Fibroblast of pulmonary artery (primary cell): ENCODE measurements around the gene CLDN14.

Experiments used
- DNase-seq: peaks from one replicate; pipeline ENCODE4 v3.0.0-alpha.2; 2010; ENCODE audit warnings: low read depth
- H3K4me3 ChIP-seq: replicated peaks from 2 replicates; pipeline ENCODE4 v1.5.1; 2011; ENCODE audit warnings: low read depth, mild to moderate bottlenecking, control low read depth, low read length, moderate library complexity
- TF ChIP-seq, protein P1 (sequence below): IDR thresholded peaks from 2 replicates; pipeline ENCODE4 v1.5.1; 2011; ENCODE audit warnings: mild to moderate bottlenecking, control low read depth, low read length, inconsistent platforms; ENCODE audit errors: missing control alignments

The CLDN14 gene

DNA sequence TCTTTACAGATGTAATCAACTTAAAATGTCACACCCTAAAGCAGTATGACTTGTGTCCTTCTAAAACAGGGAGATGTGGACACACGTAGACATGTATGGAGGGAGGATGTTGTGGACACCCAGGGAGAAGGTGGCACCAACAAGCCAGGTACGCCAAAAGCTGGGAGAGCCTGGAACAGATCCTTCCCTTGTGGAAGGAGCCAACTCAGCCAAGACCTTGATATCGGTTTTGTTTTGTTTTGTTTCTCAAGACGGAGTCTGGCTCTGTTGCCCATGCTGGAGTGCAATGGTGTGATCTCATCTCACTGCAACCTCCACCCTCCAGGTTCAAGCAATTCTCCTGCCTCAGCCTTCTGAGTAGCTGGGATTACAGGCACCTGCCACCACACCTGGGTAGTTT lies 49.1 kb downstream of the CLDN14 start:
- peak; percentile 48 for DNase-seq
- H3K4me3 ChIP-seq: peak overlapping the region; percentile 50
- TF ChIP-seq, protein P1, sequence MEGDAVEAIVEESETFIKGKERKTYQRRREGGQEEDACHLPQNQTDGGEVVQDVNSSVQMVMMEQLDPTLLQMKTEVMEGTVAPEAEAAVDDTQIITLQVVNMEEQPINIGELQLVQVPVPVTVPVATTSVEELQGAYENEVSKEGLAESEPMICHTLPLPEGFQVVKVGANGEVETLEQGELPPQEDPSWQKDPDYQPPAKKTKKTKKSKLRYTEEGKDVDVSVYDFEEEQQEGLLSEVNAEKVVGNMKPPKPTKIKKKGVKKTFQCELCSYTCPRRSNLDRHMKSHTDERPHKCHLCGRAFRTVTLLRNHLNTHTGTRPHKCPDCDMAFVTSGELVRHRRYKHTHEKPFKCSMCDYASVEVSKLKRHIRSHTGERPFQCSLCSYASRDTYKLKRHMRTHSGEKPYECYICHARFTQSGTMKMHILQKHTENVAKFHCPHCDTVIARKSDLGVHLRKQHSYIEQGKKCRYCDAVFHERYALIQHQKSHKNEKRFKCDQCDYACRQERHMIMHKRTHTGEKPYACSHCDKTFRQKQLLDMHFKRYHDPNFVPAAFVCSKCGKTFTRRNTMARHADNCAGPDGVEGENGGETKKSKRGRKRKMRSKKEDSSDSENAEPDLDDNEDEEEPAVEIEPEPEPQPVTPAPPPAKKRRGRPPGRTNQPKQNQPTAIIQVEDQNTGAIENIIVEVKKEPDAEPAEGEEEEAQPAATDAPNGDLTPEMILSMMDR: no peak

DNA sequence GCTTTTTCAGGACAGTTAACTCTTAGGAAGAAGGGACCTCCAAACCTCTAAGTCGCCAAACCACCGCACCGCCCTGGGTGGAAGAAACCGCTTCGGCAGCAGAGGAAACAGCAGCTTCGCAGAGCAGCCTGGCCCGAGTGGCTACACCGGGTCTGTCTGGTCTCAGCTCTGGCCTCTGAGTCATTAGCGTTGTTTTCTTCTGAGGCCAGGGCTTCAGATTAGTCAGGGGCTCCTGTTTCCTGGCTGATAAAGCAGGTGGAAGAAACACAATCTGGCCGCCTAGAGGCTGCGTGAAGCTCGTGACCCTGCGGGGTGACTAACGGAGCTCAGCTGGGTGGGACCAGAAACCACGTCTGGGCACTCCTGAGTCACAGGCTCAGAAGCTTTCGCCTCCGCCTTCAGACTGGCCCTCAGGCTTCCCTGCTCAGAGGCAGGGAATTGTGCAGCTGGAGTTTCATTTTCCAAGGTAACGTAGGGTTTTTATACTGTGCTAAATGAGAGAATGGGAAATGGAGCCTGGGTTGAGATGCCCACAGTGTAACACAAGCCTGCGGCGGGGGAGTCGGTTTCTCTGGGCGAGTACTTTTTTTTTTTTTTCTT lies 49.9 kb downstream of the CLDN14 start:
- TF ChIP-seq, protein P1: peak; percentile 3

DNA sequence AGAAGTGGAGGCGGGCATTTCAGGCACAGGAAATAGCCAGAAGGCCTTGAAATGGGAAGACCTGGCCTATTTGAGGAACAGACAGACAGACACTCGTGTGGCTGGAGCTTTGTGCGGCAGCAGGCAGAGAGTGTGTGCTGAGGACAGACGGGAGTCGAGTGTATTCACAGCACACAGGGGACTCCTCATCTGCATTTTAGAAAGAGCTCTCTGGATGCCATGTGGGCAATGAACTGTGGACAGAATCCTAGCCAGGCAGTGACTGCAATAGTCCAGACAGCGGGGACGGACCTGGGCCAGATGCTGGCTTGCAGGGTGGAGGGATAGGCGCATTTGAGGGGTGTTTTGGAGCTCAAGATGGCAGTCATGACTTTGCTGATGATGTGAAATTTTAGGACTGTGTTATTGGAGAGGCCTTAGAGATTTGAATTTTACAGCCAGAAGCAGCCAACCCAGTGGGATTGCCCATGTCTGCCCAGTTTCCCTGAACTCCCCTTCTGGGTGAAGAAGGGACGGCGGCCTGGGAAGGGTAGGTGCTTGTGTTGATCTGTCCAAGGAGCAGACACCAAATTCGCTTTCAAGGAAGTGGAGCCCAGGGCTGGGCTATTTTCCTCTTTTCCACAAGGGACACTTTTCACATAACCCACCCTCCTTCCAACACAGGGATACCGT lies 51.0 kb downstream of the CLDN14 start:
- H3K4me3 ChIP-seq: no peak overlapping the region
- TF ChIP-seq, protein P1: no peak
- DNase-seq: no peak

More for the DNA sequence above, 49.9 kb downstream of the CLDN14 start:
- H3K4me3 ChIP-seq: peak overlapping the region; percentile 50
- DNase-seq: peak; percentile 99

DNA sequence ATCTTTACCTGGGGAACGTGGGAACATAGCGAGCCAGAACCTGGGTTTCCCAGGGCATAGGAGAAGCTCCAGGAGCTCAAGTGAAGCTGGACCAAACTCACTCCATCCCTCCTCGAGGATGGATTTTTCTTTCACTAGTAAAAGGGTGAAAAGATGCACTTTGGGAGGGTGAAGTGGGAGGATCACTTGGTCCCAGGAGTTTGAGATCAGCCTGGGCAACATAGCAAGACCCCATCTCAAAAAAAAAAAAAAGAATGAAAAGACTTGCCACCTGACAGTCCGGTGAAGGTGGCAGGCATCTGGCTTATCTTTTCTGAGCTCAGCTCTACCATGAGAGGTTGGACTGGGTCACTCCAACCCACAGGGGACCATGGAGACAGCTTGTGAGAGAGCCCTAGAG lies 52.4 kb downstream of the CLDN14 start:
- no peak for DNase-seq
- TF ChIP-seq, protein P1: no peak
- H3K4me3 ChIP-seq: no peak overlapping the region

GRCh38 chr21:36425286-36425685 lies 54.6 kb downstream of the CLDN14 start:
- TF ChIP-seq, protein P1: no peak
- no peak overlapping the region for H3K4me3 ChIP-seq
- no peak for DNase-seq

DNA sequence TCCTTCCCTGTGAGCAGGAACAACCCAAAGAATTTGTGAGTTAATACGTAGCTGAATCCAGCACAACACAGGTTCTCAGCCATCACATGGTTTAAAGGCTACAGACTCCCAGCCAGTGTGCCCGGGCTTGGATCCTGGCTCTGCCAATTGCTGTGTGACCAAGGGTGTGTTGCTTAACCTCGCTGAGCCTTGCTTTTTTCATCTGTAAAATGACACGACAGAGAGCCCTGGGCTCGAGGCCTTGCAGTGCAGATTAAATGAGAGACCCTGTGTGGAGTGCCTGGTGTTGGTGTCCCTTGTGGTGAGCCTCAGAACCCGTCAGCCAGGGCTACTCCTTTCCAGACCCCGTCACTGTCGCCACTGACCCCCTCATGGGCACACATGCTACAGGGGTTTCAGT lies 55.3 kb downstream of the CLDN14 start:
- no peak for DNase-seq
- TF ChIP-seq, protein P1: no peak
- H3K4me3 ChIP-seq: no peak overlapping the region
